ENCODE results near the gene NOTUM.

- TF ChIP-seq ARNT (IDR thresholded peaks at IDR 0.05) (no peak), TARDBP (IDR thresholded peaks at IDR 0.05) (no peak), SUZ12 (IDR thresholded peaks at IDR 0.05) (no peak), CTBP1 (IDR thresholded peaks at IDR 0.05; ENCODE audit: borderline replicate concordance) (no peak), FOXK2 (IDR thresholded peaks at IDR 0.05) (no peak), HDGF (IDR thresholded peaks at IDR 0.05; ENCODE audit: borderline replicate concordance) (no peak), ELF4 (IDR thresholded peaks at IDR 0.05) (no peak), PKNOX1 (IDR thresholded peaks at IDR 0.05) (no peak), NFRKB (IDR thresholded peaks at IDR 0.05) (no peak)
Observed at GRCh38 chr17:81961521-81962498, 823 bp upstream of the NOTUM start.
